ENCODE results near the gene VAPB. TPM values are rescaled to one million over a fixed set of nuclear protein-coding genes. Genes with fewer than 3 reads are reported as not detected.

Gene VAPB
- total RNA-seq, 1 experiment from 2014 or later, result 46.6 TPM

GRCh38 chr20:58483051-58483450, 94.0 kb downstream of the VAPB start:
- Mint-ChIP-seq H3K27me3 (ENCODE audit: low read depth) (peaks cover 4% of the 10 kb centered on the region; the same call in 1 of the 2 replicates), H3K9me3 (peaks cover 41% of the 10 kb centered on the region), H3K4me3 (no peak overlapping the region), H3K4me1 (peaks cover 10% of the 10 kb centered on the region), H3K36me3 (peaks cover 24% of the 10 kb centered on the region), H3K27ac (no peak overlapping the region)
- POLR2A ChIA-PET, result interaction anchor here (2.3 kb wide), 1 partner anchor 168 kb away, joined by 15 read pairs; the partner anchor contains the start of gene STX16
- no peak for DNase-seq (ENCODE audit: low spot score)
- CTCF ChIA-PET, result interaction anchor here (0.9 to 4.6 kb wide), 6 partner anchors 11 to 973 kb away, joined by 3 to 119 read pairs (median 10); partner anchors contain the start of gene STX16
- ATAC-seq, result no peak
- no peak for TF ChIP-seq GTF2I (CRISPR knock-in tag; conservative IDR thresholded peaks at IDR 0.05)
- no peak for TF ChIP-seq SMAD4 (CRISPR knock-in tag; IDR thresholded peaks at IDR 0.05)
- no peak for TF ChIP-seq ERG (CRISPR knock-in tag; IDR thresholded peaks at IDR 0.05)
- no peak for TF ChIP-seq USF2 (CRISPR knock-in tag; IDR thresholded peaks at IDR 0.05)

- Mint-ChIP-seq H3K27me3 (ENCODE audit: low read depth) (peaks cover 3% of the 10 kb centered on the region; the same call in 1 of the 2 replicates), H3K9me3 (peaks cover 41% of the 10 kb centered on the region), H3K27ac (no peak overlapping the region), H3K4me3 (no peak overlapping the region), H3K36me3 (peaks cover 20% of the 10 kb centered on the region), H3K4me1 (peaks cover 10% of the 10 kb centered on the region)
- no peak for DNase-seq (ENCODE audit: low spot score)
- no peak for ATAC-seq
- ChIA-PET CTCF (interaction anchor here (0.9 to 4.6 kb wide), 3 partner anchors 12 to 355 kb away, joined by 3 to 119 read pairs (median 3); partner anchors contain the start of gene STX16), POLR2A (no interaction called here)
- TF ChIP-seq GRHL2 (CRISPR knock-in tag; IDR thresholded peaks at IDR 0.05; ENCODE audit: insufficient replicate concordance, severe bottlenecking) (no peak), ZSCAN18 (CRISPR knock-in tag; IDR thresholded peaks at IDR 0.05) (no peak), GABPB1 (CRISPR knock-in tag; IDR thresholded peaks at IDR 0.05) (no peak), MXD4 (CRISPR knock-in tag; IDR thresholded peaks at IDR 0.05; ENCODE audit: borderline replicate concordance) (no peak), CTCF (IDR thresholded peaks at IDR 0.05) (no peak), ZBTB43 (CRISPR knock-in tag; IDR thresholded peaks at IDR 0.05) (no peak), OVOL2 (CRISPR knock-in tag; IDR thresholded peaks at IDR 0.05; ENCODE audit: borderline replicate concordance) (no peak), PREB (CRISPR knock-in tag; IDR thresholded peaks at IDR 0.05; ENCODE audit: borderline replicate concordance) (no peak), PRDM15 (CRISPR knock-in tag; IDR thresholded peaks at IDR 0.05) (no peak), MLX (CRISPR knock-in tag; IDR thresholded peaks at IDR 0.05) (no peak), ZNF219 (CRISPR knock-in tag; IDR thresholded peaks at IDR 0.05; ENCODE audit: borderline replicate concordance) (no peak), ZNF281 (CRISPR knock-in tag; IDR thresholded peaks at IDR 0.05) (no peak), USF1 (CRISPR knock-in tag; IDR thresholded peaks at IDR 0.05) (no peak)
These were observed 94.4 kb downstream of the VAPB start for GRCh38 chr20:58483470-58483869.

All from WTC11 (cell line).